ENCODE measurements around the gene DTNB.

DTNB gene

DNA sequence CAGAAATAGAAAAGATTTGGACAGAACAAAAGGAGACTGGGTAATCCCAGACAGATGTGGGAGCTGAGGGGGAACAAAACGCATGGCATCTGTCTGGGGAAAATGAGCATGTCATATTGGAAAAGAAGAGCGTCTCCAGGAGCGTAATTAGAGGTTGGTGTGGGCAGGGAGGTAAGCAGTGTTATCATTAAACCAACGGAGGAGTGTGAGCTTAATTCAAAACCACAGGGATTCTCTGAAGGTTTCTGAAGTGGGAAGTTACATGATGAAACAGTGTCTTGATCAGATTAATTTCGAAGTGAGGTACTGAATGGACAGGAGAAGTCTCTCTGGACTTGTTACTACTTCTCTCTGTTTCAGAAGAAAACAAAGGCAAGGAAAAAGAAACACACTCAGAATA lies 53.3 kb downstream of the DTNB start:
- TF ChIP-seq, protein P1, sequence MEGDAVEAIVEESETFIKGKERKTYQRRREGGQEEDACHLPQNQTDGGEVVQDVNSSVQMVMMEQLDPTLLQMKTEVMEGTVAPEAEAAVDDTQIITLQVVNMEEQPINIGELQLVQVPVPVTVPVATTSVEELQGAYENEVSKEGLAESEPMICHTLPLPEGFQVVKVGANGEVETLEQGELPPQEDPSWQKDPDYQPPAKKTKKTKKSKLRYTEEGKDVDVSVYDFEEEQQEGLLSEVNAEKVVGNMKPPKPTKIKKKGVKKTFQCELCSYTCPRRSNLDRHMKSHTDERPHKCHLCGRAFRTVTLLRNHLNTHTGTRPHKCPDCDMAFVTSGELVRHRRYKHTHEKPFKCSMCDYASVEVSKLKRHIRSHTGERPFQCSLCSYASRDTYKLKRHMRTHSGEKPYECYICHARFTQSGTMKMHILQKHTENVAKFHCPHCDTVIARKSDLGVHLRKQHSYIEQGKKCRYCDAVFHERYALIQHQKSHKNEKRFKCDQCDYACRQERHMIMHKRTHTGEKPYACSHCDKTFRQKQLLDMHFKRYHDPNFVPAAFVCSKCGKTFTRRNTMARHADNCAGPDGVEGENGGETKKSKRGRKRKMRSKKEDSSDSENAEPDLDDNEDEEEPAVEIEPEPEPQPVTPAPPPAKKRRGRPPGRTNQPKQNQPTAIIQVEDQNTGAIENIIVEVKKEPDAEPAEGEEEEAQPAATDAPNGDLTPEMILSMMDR (IDR thresholded peaks at IDR 0.05): no peak

DNA sequence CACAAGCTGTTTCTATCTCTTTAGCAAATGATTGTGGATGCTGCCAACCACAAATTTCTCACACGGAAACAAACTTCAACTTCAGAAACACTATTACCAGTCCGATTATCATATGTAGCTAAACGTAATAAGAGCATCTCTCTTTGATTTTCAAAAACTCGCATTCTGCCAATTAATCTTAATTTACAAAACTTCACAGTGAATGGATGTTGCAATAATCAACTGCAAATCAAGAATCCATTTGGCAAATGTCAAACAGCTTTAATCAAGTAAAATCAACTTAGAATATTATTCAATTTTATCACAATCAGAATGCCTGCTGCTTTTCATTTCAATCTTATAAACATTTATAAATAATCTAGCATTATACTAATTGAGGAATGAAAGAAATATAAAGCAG lies 54.2 kb downstream of the DTNB start:
- TF ChIP-seq, protein P1 (IDR thresholded peaks at IDR 0.05): no peak

DNA sequence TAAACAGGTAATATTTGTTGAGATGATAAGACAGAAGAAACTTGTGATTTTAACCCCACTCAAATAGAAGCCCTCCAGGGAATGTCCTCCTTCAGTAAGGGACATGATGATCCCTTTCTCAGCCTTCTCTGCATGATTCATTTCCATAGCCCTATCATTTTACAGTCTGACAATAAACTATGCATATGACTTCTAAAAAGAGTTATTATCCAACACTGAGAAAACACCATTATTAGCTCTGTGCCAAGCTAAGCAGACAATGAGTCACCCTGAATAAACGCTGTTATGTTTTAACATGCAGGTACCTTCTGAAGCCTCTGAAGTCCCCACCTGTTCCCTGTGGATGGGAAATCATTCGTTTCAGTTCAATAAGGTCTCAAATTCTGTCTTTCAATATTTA lies 54.7 kb downstream of the DTNB start:
- TF ChIP-seq, protein P1 (IDR thresholded peaks at IDR 0.05): no peak

DNA sequence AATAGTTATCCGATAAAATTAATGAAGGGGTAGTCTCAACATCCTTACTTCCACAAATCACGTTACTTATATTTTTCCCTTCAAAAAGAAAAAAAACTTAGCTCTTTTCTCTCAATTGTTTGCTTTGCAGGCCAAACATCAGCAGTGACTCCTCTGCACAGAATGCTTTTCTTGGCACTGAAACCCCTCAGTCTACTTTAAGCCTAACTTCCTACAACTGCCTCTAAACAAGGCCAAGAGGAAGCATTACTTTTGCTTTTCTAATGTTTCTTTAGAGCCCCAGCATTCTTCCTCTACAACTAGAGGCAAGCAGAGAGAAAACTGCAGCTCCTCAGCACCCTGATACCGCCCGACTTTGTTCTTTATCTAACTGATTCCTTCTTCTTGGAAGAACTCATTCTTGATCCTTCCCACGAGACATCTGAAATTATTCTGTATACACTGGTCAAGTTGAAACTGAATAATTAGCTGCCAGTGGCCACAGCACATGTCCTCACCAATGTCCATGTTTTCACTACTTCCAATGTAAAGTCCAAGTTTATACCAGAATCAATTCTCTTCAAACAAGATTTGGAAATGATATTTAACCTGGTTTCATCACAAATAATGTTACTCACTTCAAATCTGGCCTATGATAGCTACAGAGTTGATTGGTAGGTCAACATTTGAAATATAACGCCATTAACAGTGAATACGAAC lies 55.3 kb downstream of the DTNB start:
- TF ChIP-seq, protein P1 (IDR thresholded peaks at IDR 0.05): no peak

DNA sequence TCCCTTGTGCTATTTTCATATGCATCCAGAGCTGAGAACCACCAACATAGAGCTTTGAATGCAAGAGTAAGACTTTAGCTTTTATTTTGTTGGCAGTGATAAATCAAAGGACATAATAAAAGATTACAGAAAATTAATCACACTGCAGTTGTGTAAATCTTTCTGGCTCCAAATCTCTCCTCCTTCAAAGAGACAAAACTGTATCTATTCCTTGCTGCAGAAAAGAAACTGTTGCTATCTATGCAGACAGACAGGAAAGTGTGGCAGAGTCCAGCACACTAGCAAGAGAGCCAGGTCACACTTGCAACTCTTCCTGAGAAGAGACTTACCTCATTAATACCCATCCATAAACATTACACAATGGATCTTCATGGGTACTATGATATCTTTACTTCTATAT lies 57.5 kb downstream of the DTNB start:
- TF ChIP-seq, protein P1 (IDR thresholded peaks at IDR 0.05): no peak

DNA sequence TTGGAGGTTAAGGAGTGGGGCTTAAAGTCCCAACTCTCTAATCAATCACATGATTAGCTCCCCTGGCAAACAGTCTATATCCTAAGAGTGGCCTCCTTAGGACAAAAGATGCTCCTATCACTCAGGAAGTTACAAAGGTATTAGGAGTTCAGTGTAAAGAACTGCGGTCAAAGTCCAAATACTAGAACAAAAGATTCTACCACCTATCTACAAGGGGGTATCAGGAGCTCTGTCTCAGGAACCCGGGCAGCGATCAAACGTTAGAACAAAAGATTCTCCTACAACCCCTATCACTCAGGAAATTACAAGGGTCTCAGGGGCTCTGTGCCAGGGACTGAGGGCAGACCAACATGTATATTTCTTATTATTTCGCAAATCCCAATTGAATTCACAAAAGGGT lies 58.0 kb downstream of the DTNB start:
- TF ChIP-seq, protein P1 (IDR thresholded peaks at IDR 0.05): no peak

DNA sequence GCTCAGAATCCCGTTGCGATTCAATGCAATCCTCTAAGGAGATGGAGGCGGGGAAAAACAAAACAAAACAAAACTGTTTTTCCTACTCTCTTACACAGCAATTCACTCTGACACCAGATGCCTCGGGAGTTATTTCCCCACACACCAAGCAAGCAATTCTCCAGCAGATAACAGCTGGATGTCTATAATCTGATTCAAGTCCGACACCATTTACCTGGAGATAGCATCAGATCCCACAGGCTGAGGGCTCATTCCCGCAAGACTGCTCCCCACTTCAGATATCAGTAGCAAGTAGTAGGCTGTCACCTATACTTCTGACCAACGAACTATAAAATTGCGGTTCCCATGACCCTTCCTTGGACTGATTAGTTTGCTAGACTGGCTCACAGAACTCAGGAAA lies 58.7 kb downstream of the DTNB start:
- TF ChIP-seq, protein P1 (IDR thresholded peaks at IDR 0.05): no peak

DNA sequence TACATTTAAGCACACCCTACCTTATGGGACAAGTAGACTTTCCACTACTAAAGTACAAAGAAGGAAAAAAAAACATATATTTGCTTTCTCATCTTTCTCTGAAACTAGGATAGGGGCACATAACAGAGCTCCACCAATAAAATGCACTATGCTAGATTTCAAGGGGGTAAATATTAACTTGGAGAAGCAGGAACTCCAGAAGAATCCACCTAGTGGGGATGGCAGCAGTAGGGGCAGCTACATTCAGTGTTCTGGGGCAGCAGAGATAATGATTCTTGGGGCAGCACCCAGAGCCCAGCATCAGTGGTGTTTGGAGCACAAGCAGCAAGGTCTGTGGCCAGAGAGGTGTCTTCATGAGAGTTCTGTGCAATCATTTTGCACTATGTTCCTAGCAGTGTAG lies 64.7 kb downstream of the DTNB start:
- TF ChIP-seq, protein P1 (IDR thresholded peaks at IDR 0.05): no peak

Measured in LNCAP (cell line).